Measurements from ENCODE around the gene TEAD3.

Gene TEAD3

DNA sequence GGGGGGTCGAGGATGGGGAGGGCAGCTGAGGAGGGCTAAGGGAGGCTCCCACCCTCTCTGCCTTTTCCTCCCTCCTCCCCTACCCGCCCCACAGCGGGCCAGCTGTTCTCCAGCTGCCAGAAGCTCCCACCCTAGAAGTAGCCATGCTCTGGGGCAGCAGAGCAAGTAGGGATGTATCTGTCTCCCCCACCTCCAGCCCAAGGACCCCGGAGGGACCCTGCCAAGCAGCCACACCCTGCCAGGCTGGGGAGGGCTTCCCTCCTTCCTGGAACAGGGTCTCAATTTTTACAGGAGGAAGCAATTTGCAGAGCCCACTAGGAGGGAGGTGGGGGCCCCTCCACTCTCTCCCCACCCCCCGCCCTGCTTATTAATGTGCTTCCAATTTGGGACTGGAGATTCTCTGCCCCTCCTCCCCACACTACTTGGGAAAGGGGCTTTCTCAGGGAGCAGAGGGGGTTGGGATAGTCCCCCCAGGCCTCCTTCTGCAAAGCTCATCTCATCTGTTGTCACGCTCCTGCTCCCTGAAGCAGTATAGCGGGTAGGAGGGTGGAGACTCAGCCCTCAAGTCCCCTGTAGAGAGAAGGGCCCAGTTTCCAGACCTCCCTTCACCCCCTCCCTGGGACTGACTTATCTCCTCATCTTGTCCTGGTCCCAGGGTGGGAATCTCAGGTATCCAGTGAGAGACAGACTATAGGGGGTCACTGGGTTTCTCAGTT is 4.5 kb downstream of the TEAD3 start:
- no peak for DNase-seq

DNA sequence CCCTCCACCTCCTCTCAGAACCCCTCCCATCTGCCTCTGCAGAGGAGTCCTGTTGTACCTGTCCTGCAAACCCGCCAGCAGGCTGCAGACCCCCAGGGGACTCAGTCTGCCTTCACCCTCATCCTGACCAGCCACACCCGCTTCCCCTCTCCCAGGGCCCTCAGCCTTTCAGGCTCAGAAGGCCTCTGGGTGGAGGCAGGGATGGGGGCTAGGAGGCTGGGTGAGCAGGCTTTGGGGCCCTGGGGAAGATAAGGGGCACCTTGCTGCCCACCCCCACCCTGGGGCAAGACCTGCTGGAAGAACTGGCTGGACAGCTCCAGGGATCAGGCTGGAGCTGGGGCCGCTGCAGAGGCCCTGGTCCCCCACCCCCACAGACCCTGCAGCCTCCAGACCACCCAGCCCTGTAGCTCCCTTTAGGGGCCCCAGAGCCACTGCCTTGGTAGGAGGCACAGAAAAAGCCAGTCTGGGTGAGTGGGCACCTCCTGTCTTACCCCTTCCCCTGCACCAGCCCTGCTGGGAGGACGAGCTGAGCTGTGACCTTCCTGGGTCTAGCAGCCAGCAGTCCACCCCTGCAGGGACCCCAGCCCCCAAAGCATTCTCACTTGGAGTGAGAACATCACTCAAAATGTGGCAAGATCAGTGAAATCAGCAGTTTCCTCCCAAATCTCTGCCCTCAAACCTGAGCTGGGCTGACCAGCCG is 5.2 kb downstream of the TEAD3 start:
- DNase-seq: no peak

DNA sequence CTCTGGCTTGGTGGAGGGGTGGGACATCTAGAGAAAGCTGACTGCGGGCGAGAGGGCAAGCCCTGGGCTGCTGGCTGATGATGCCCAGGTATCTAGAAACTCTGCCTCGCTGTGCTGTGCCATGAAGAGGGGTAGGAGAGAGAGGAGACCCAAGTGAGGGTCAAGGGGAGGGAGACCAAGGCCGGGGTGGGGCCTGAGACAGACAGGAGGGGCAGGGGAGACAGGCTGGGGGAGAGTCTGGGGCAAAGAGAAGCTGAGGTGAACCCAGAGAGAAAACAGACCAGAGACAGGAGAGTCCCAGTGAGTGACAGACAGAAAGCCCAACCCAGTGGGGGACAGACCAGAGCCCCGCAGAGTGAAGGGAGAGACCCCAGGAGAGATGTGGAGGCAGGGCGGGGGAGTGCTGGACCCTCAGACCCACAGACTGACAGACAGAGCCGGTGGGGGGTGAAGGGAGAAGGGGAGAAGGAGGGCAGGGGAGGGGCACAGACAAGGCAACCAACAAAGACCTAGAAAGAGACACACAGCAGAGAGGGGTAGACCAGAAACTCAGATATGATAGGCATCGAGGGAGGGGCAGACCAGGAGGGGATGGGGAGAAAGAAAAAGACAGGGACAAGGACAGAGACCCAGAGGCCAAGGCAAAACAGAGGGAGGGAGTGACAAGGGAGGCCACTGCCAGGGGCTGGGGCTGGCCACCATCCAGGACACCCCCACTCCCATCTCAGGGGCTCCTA is 5.9 kb downstream of the TEAD3 start:
- DNase-seq: no peak

DNA sequence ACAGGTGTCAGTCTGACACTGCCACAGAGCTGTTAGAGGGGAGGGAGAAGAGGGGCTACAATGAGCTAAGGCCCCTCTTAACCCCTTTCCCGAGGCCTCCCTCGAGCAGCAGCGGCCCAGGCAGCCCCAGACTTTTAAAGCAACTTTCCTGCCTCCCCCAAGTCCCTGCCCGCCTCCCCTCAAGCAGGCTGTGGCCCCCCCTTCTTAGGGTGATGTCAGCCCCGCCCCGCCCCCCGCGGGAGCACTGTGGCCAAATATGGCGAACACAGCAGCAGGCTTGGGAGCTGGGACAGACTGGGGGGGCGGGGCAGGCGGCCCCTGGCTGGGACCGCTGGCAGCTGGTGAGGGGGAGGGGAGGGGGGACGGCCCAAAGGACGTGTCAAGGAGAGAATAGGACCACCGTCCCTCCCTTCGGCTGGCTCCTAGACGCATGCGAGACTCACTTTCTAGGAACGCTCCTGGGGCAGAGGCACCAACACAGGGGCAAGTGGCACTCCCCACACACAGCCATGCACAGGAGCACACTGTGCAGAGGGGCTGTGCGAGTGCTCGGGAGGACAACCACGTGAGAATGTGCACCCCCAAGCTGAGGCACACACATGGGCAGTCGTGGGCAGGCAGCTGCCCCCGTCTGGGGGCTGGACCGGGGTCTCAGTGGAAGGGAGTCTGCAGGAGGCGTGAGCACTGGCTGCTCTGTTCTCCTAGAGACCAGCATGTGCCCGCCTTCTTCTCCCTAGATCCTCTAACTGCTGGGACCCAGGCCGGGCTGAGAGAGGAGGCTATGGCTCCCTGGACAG is 6.7 kb downstream of the TEAD3 start:
- peak; percentile 68 for DNase-seq

DNA sequence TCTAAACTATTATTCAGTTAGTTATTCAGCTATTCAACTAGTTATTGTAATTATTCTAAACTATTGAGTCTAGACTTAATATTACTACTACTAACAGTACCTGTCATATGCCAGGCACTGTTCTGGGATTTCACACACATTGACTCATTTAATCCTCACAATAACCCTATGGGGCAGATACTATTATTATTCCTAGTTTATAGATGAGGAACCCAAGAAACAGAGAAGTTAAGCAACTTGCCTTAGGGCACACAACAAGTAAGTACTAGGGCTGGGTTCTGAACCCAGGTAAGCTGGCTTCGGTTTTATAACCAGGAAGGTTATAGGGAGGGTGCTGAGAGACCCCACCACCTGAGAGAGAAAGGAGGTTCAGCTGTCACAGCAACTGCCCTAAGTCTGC is 7.8 kb downstream of the TEAD3 start:
- DNase-seq: no peak

DNA sequence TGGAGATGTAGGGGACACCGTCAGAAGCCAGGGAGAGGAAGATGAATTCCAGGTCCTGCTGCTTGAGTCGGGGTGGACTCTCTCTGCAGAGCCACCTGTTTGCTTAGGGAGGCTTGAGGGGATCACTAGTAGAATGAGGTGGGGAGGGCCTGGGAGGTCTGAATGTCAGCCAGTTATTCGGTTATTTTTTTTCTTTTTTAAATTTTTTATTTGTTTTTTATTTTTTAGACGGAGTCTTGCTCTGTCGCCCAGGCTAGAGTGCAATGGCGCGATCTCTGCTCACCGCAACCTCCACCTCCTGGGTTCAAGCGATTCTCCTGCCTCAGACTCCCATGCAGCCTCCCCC is 8.4 kb downstream of the TEAD3 start:
- no peak for DNase-seq

DNA sequence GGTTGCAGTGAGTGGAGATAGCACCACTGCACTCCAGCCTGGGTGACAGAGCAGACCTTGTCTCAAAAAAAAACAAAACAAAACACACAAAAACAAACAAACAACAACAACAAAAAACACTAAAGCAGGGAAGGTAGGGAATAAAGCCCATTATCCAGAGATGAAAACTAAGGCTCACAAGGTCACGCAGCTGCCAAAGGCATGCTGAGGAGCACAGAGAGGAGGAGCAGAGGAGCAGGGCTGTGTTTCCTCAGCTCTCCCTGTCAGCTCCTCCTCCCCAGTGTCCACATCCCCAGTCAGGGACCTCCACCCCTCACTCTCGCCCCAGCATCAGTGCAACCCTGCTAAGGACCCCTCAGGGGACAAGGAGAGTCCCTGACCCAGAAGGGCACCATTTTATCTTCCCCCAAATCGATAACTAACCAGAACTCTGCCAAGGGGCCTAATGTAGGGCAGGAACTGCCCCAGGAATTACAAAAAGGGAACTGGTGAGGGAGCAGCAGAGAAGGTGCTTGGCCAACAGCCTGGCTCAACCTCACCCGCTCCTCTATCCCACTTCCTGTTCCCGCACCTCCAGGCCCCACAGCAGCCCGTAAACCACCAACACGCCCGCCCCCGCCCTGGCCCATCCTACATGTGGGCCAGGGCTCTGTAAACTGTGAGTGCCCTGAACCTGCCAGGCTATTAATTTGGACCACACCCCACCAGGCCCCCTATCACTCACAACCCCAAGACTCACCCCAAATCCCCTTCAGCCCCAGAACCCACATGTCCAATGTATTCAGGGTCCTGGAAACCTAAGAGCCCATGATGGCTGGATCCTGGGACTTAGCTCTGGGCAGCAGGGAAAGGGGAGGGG is 9.0 kb downstream of the TEAD3 start:
- DNase-seq: no peak

DNA sequence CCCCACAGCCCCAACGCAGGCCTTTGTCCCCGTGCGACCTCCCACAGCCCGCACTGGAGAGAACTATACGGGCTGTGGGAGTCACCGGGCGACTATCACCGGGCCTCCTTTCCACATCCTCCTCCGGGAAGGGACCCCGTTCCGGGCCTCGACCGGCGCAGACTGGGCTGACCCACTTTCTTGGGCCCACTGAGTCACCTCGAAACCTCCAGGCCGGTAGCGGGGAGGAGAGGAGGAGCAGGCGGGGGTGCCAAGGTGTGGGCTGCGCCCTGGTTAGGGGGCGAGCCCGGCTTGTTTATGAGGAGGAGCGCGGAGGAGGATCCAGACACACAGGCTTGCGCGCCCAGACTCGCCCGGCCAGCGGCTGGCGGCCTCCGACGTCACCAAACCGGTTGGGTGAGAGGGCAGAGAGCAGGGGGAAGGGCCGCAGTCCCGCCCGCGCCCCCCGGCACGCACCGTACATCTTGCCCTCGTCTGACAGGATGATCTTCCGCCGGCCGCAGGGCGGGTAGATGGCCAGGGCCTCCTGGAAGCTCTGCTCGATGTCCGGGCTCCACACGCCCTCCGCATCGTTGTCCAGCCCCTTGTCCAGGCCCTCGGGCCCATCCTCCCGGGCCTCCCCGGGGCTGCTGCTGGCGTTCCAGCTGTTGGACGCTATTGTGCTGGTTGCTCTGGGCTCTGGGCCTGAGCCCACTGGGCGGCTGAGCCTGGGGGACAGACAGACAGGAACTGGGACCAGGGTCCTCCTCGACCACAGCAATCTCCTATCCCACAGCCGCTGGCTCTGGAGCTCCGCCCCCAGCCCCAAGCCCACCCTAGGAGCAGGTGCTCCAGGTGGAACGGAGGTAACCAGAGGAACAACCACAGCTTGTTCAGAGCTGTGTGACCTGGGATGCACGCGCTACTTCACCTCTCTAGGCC is 10.6 kb downstream of the TEAD3 start:
- peak; percentile 86 for DNase-seq

DNA sequence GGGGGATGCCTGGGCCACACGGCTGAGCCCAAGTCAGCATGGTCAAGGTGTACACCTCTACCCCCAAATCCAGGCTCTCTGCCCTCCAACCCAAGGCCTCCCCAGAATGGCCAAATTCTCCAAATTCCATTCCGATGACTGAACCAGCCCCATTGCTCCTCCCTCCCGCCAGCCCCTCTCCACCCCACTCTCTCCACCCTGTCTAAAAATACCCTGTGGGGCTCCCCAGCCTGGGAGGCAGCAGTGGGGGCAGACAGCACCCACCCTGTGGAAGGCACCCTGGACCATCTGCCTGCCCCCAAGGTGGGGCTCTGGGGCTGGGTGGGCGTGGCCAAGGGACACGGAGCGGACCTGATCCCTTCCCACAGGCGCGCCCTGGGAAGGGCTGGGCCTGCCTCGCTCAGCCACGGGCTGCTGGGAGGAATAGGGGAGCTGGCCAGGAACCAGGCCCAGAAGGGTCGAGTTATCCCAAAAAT is 11.4 kb downstream of the TEAD3 start:
- peak; percentile 67 for DNase-seq

DNA sequence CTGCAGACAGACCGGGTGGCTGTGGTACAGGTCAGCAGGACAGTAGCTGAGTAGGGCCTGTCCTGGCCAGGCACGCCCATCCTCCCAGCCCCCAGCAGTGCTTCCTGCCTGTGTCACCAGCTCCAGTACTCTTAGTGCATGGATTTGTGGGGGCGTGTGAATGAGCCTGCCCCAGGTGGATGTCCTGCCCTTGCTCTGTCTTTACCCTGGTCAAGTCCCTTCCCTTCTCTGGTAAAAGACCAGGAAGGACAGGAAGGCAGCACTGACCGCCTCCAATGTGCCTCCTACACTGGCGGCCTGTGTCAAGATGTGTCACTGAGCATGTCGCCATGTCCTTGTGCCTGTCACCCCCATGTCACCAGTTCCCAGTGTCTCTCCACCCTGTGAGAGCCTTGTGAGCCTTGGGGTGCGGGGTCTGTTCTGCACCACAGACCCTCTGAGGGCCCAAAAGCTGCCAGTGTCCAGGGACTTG is 11.9 kb downstream of the TEAD3 start:
- DNase-seq: no peak

DNA sequence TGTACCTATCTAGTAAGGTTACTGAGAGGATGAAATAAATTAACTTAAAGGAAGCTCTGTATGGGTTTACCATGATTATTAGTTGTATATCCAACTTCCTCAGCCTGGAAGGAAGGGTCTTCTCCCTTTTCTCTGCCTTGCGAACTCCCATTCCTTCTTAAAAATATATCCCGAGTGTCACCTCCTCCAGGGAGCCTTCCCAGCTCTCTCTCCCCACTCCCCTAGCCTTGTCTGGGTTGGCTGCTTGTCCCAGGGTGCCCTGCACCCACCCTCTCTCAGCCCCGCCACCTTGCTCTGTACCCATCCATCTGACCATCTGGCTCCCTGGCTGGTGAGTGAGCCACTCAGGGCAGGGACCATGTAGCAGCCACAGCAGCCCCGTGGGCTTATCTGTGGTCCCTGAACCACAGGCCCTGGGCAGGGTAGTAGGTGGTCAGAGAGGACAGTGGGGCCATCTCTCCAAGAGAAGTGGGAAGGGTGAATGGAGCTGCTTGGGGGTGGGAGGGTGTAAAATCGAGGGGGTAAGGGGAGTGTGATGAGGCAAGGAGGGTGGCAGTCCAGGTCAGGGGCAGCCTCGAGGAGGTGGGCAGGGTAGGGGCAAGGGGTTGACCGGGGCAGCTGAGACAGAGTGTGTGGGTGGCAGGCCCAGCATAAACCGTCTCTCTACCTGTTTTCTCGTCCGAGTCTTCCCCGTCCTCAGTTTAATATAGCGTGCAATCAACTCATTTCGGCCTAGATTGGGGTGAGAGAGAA is 12.8 kb downstream of the TEAD3 start:
- no peak for DNase-seq

DNA sequence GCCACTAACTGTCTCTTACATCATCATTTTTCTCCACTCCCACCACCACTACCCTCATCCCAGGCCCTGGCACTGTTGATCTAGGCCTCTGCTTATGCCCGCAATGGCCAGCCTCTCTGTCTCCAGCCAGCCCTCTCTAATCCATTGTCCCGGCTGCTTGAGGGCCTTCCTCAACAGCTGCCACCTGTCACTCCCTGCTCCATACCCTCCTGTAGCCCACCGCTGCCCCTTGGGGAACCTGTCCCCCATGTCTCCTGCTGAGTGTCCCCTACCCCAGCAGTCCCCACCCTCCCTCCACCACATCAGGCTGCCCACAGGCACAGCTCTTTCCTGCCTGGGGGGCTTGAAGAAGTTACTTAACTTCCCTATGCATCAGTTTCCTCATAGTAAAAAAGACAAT is 13.4 kb downstream of the TEAD3 start:
- no peak for DNase-seq

DNA sequence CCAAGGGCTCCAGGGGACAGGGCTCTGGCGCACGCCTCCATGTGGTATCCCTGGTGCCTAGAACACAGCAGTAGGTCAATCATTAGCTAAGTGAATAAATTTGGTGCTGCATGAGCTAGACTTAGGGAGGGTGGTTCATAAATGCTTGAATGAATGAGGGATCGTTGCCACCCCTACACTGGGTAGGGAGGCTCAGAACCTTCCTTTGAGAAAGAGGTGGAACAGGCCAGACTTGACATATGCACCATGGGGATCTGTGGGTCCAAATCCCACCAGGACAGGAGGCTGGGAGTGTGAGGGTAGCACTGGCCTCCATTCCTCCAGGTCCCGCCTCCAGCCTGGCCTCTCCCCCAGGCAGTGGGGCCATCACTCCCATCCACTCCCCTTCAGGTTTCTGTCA is 13.8 kb downstream of the TEAD3 start:
- no peak for DNase-seq

DNA sequence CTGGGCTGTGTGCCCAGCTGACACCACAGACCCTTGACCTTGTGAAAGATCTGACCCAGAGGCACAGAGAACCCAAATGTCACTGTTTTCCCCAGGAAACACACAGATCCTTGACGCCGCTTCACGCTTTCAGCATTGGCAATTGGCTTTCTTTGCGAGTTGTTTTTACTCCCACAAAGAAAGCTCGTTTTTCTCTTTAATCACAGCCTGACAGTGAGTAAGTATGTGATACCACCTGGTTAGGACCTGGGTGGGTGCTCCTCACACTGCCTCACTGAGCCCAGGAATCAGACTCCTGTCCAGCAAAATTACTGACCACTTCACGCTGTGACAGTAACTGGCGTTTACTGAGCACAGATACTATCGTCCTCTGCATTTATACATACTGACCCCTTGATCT is 15.7 kb downstream of the TEAD3 start:
- no peak for DNase-seq

DNA sequence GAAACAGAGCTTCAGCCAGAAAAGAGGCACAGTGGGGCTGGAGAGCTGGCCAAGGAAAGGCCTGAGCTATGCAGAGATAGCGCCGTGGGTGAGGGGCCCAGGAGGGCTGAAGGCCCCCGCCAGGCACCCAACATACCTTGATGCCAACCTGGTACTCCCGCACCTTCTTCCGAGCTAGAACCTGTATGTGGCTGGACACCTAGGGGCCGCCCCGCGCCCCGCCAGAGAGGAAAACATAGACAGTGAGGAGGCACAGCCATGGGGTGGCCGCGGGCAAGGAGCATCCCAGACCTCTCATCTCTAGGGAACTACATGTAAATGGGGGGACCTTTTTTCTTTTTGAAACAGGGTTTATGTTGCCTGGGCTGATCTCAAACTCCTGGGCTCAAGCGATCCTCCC is 16.7 kb downstream of the TEAD3 start:
- DNase-seq: no peak

DNA sequence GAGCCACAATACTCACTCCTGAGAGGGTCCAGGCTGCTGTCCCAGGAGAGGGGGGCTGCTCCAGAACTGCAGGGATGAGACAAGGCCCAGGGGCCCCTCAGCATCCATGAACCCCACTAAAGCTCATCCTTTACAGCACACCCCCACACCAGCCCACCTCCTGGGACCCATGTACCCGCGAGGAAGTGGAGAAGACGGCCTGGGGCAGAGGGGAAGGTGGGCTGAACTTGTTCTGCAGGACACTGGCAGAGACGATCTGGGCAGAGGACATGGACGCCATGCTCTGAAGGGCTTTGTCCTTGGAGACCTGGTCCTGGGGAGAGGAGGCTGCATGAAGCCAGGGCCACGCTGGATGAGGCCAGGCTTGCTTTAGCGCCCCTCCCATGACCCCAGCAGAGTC is 18.6 kb downstream of the TEAD3 start:
- no peak for DNase-seq

DNA sequence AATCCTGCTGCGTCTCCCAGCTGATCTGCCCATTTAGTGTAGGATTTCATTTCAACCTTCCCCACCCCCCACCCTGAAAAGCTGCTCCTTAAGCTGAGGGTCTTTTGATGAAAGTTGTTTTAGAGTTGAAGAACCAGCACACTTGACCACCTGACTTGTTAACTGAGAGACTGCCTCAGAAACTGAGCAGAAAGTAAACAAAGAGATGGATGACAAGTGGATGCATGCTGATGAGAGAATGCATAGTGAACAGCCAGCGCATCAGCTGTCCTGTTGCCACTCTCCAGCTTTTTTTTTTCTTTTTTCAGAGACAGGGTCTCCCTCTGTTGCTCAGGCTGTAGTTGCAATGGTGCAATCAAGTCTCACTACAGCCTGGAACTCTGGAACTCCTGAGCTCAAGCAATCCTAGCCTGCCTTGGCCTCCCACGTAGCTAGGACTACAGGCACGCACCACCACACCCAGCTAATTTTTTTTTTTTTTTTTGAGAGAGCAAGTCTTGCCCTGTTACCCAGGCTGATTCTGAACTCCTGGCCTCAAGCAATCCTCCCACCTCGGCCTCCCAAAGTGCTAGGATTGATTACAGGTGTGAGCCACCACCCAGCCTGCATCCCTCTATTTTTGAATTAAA is 19.2 kb downstream of the TEAD3 start:
- no peak for DNase-seq

DNA sequence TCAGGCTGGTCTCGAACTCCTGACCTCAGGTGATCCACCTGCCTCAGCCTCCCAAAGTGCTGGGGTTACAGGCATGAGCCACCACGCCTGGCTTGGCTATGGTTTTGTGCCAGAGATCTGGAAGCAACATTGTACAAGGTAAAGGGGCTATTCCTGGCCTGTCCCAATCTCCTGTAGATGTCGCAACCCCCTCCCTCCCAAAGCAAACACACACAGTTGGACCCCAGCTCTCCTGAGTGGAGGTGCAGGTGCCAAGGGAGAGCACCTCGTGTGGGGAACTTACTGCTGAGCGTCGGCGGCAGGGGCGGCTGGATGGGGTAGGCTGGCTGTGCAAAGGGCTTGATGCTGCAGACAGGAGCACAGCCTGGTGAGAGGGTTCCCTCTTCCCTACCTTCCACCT is 19.9 kb downstream of the TEAD3 start:
- no peak for DNase-seq

DNA sequence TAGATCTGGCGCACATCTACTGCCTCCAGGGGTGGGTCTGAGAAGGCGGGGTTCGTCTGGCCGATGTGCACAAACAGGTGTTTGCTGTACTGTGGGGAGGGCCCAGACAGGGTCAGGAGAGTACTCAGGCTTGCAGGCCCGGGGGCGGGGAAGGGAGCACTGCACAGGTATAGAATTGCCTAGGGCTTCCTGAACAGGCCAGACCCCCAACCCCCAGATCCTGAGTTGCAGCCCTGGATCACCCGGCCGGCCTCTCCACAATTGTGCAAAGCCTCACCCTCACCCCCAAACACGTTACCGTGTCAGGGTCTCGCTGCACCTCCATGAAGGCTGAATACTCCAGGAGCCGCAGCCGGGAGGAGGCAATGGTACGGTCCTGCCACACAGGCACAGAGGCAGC is 20.9 kb downstream of the TEAD3 start:
- DNase-seq: no peak
